Sigmoid colon (tissue), 4 donors: ENCODE data around the gene UBXN10.

ENCODE experiments used
- EP300 ChIP-seq, 4 donors: sonication (generic); formaldehyde crosslinking; IDR thresholded peaks; one replicate each; pipeline ENCODE4 v1.6.1; 2017; ENCODE audit warnings: antibody characterized with exemption in 4 of 4
- POLR2A ChIP-seq, 2 donors: fragments of 450-650 bp; IDR thresholded peaks; one replicate each; pipeline ENCODE4 v1.6.1; 2016; ENCODE audit warnings: antibody characterized with exemption in 2 of 2, mild to moderate bottlenecking in 2 of 2, moderate library complexity in 2 of 2
- POLR2AphosphoS5 ChIP-seq, 4 donors: sonication (generic); formaldehyde crosslinking; IDR thresholded peaks; one replicate each; pipeline ENCODE4 v1.6.1; 2017; ENCODE audit warnings: antibody characterized with exemption in 4 of 4
- TF ChIP-seq, protein P1 (sequence below), 4 experiments: fragments of 450-650 bp in 3 of 4; fragments of 200-600 bp in 1 of 4; IDR thresholded peaks; one replicate each; pipeline ENCODE4 v1.5.1; 2016 to 2019; ENCODE audit warnings: antibody characterized with exemption in 4 of 4, mild to moderate bottlenecking in 3 of 4, moderate library complexity in 2 of 4

DNA sequence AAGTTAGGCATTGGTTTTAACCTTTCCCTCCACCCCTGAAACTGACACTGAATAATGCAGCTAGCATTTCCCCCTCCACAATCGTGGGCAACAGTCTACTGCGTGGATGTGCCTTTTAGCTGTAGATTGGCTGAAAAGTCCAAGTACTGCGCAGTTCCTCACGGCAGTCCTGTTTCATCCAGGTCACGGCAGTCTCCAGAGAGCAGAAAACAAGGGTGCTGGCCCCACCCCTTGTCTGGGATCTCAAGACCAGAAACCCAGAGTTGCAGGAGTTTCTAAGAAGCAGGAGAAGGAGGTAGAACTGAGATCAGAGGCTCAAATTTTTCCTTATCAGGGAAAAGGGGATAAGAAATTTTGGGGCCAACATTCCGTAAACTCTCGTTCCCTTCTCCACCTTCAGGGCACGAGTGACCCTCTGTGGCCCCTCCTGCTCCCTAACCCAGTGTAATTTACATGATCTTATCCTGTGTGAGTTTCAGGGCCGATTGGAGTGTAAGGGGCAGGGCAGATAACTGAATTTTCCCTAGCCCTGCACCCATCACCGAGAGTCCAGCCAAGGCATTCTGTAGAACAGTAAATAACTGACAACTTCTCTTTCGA lies 26.3 kb downstream of the UBXN10 start:
- TF ChIP-seq, protein P1, sequence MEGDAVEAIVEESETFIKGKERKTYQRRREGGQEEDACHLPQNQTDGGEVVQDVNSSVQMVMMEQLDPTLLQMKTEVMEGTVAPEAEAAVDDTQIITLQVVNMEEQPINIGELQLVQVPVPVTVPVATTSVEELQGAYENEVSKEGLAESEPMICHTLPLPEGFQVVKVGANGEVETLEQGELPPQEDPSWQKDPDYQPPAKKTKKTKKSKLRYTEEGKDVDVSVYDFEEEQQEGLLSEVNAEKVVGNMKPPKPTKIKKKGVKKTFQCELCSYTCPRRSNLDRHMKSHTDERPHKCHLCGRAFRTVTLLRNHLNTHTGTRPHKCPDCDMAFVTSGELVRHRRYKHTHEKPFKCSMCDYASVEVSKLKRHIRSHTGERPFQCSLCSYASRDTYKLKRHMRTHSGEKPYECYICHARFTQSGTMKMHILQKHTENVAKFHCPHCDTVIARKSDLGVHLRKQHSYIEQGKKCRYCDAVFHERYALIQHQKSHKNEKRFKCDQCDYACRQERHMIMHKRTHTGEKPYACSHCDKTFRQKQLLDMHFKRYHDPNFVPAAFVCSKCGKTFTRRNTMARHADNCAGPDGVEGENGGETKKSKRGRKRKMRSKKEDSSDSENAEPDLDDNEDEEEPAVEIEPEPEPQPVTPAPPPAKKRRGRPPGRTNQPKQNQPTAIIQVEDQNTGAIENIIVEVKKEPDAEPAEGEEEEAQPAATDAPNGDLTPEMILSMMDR (IDR thresholded peaks at IDR 0.05): no peak
- no peak for TF ChIP-seq POLR2AphosphoS5 (IDR thresholded peaks at IDR 0.05)
- no peak for TF ChIP-seq EP300 (IDR thresholded peaks at IDR 0.05)
- no peak for TF ChIP-seq POLR2A (IDR thresholded peaks at IDR 0.05)
